ENCODE results near the gene LPIN2. TPM values are rescaled to one million over a fixed set of nuclear protein-coding genes. Genes with fewer than 3 reads are reported as not detected.
A peak's percentile ranks its signal among the peaks of the same experiment; 100 is the strongest.
"Not testable (repeated sequence)": the region's sequence is repeated elsewhere in the genome, so short reads cannot be mapped to it uniquely, and the experiment has no call there.

Gene LPIN2
- total RNA-seq, 1 donor from 2014 or later = 44.9 TPM

GRCh38 chr18:3032721-3033120 is 19.8 kb upstream of the LPIN2 start:
- no peak for DNase-seq (ENCODE audit: low spot score in 2 of 2, unreplicated experiment in 2 of 2)
- Mint-ChIP-seq H3K36me3 (no peaks in the 10 kb centered on the region), H3K4me3 (no peak overlapping the region), H3K27ac (no peak overlapping the region), H3K9me3 (no peaks in the 10 kb centered on the region), H3K4me1 (peaks cover 19% of the 10 kb centered on the region), H3K27me3 (ENCODE audit: low read depth) (no peaks in the 10 kb centered on the region)
- TF ChIP-seq, protein P1, sequence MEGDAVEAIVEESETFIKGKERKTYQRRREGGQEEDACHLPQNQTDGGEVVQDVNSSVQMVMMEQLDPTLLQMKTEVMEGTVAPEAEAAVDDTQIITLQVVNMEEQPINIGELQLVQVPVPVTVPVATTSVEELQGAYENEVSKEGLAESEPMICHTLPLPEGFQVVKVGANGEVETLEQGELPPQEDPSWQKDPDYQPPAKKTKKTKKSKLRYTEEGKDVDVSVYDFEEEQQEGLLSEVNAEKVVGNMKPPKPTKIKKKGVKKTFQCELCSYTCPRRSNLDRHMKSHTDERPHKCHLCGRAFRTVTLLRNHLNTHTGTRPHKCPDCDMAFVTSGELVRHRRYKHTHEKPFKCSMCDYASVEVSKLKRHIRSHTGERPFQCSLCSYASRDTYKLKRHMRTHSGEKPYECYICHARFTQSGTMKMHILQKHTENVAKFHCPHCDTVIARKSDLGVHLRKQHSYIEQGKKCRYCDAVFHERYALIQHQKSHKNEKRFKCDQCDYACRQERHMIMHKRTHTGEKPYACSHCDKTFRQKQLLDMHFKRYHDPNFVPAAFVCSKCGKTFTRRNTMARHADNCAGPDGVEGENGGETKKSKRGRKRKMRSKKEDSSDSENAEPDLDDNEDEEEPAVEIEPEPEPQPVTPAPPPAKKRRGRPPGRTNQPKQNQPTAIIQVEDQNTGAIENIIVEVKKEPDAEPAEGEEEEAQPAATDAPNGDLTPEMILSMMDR (IDR thresholded peaks at IDR 0.05; ENCODE audit: unreplicated experiment) = no peak

DNA sequence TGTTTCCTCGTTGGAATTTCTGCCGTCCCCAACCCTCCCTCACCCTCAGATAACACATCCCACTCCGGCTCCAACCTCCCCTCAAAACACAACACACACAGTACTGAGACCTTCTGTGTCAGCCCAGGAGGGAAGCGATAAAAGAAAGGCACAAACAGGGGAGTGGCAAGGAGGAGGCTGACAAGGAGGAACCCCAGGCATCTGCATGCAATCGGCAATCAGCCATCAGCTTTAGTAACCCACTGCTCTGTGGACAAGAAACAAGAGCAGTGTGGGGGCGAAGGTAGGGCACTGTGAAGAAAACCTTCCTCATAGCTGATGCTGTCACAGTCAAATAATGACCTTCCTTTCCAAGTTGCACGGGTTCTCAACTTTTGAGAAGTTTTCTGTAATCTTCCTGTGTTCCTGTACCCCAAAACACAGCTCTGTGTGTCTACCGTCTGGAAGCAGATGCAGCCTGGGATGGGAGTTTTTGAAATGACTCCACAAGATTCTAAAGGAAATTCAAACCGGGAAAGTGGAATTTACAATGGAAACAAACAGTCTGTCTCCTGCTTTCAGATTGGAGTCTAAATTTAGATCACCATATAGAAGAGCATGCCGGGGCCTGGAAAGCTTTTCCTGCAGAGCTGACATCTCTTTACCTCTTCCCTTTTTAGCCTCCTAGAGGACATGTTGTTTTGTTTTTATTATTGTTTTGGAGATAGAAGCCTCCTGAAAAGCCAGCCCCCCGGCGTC is 16.4 kb upstream of the LPIN2 start:
- DNase-seq (ENCODE audit: low spot score in 2 of 2, unreplicated experiment in 2 of 2) = no peak
- Mint-ChIP-seq H3K4me3 (no peak overlapping the region), H3K36me3 (no peaks in the 10 kb centered on the region), H3K9me3 (no peaks in the 10 kb centered on the region), H3K27me3 (ENCODE audit: low read depth) (no peaks in the 10 kb centered on the region), H3K27ac (peak overlapping the region; percentile 92), H3K4me1 (peaks cover 35% of the 10 kb centered on the region)
- TF ChIP-seq, protein P1 (IDR thresholded peaks at IDR 0.05; ENCODE audit: unreplicated experiment) = no peak

DNA sequence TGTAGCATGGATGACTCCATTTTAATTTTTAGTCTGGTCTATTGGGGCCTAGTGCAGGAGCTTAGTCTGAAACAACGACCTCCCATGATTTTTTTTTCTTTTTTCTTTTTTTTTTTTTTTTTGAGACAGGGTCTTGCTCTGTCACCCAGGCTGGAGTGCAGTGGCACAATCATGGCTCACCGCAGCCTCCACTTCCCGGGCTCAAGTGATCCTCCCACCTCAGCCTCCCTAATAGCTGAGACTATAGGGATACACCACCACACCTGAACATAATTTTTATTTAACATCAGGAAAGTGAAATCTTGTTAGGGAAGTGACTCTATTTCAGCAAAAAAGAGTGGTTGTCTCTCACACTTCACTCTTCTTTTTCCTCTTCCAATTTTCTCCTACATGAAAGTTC is 15.2 kb upstream of the LPIN2 start:
- not testable (repeated sequence) for DNase-seq (ENCODE audit: low spot score in 2 of 2, unreplicated experiment in 2 of 2); H3K9me3 Mint-ChIP-seq; H3K27me3 Mint-ChIP-seq (ENCODE audit: low read depth); H3K4me3 Mint-ChIP-seq; H3K36me3 Mint-ChIP-seq
- H3K27ac Mint-ChIP-seq = peak overlapping the region; percentile 71
- peaks cover 35% of the 10 kb centered on the region for H3K4me1 Mint-ChIP-seq

DNA sequence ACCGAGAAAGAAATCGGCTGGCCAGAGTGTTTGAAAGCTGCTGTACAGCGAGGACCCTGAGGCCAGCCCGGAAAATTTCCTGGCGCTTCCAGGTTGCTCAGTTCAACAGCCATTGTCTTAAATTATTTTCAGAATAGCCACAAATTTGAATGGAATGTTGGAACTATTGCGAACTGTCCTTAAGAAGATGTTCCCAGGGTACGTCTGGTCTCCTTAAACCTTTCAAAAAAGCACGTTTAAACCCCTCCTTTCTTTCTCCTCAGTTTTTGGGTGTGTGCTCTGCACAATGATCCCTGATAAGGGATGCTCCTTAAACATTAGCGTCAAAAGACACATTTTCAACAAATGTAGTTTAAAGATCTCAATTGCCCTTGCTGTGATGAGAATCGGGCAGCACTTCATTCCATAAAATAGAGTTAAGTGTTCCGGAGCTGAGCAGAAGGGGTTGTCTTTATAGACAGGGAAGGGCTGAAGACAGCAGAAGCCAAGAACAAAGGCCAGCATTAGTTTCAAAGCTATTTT is 14.5 kb upstream of the LPIN2 start:
- Mint-ChIP-seq H3K27me3 (ENCODE audit: low read depth) (no peaks in the 10 kb centered on the region), H3K4me3 (no peak overlapping the region), H3K4me1 (peaks cover 35% of the 10 kb centered on the region), H3K27ac (peak overlapping the region; percentile 71), H3K36me3 (no peaks in the 10 kb centered on the region), H3K9me3 (peaks cover 3% of the 10 kb centered on the region)
- TF ChIP-seq, protein P1 (IDR thresholded peaks at IDR 0.05; ENCODE audit: unreplicated experiment) = no peak
- DNase-seq (ENCODE audit: low spot score in 2 of 2, unreplicated experiment in 2 of 2) = no peak

DNA sequence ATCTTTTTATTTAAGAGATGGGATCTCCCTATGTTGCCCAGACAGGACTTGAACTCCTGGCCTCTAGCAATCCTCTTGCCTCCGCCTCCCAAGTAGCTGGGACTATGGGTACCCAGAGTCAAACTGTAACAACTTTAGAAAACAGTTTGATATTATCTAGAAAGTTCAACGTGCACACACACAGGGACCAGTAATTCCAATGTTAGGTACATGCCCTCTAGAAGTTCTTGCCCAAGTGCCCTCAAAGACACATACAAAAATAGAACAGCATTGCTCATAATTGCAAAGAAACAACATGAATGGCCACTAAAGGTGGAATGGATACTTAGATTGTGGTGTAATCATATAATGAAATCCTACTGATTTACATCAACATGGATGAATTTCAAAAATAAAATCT is 12.6 kb upstream of the LPIN2 start:
- Mint-ChIP-seq H3K36me3 (no peaks in the 10 kb centered on the region), H3K4me1 (peaks cover 35% of the 10 kb centered on the region), H3K27me3 (ENCODE audit: low read depth) (no peaks in the 10 kb centered on the region), H3K4me3 (no peak overlapping the region), H3K27ac (no peak overlapping the region), H3K9me3 (peaks cover 3% of the 10 kb centered on the region)
- TF ChIP-seq, protein P1 (IDR thresholded peaks at IDR 0.05; ENCODE audit: unreplicated experiment) = no peak
- DNase-seq (ENCODE audit: low spot score in 2 of 2, unreplicated experiment in 2 of 2) = no peak

GRCh38 chr18:3023603-3024002 is 10.7 kb upstream of the LPIN2 start:
- not testable (repeated sequence) for H3K27me3 Mint-ChIP-seq (ENCODE audit: low read depth); DNase-seq (ENCODE audit: low spot score in 2 of 2, unreplicated experiment in 2 of 2); H3K27ac Mint-ChIP-seq; H3K9me3 Mint-ChIP-seq; H3K36me3 Mint-ChIP-seq; H3K4me3 Mint-ChIP-seq
- H3K4me1 Mint-ChIP-seq = peaks cover 25% of the 10 kb centered on the region
